AG10803 (cell line): Measurements from ENCODE around the gene CYS1.

Source experiments
- DNase-seq: peaks from one replicate; pipeline ENCODE4 v3.0.0; 2010; ENCODE audit warnings: low read depth
- H3K4me3 ChIP-seq: 2 replicates; pipeline ENCODE4 v1.5.1; 2011; ENCODE audit warnings: mild to moderate bottlenecking, low read length, control low read depth
- CTCF ChIP-seq: conservative IDR thresholded peaks from 2 replicates; pipeline ENCODE4 v1.5.1; 2011; ENCODE audit warnings: mild to moderate bottlenecking, low read length, control low read depth, inconsistent platforms

Gene CYS1

GRCh38 chr2:10058251-10059015 is 21.8 kb downstream of the CYS1 start:
- H3K4me3 ChIP-seq: no peak overlapping the region
- no peak for TF ChIP-seq CTCF
- DNase-seq: no peak

GRCh38 chr2:10057231-10058107 is 22.7 kb downstream of the CYS1 start:
- no peak; the same call in 1 of the 2 replicates for TF ChIP-seq CTCF
- peak; percentile 80 for DNase-seq
- H3K4me3 ChIP-seq: peak overlapping the region; percentile 38

- H3K4me3 ChIP-seq: no peak overlapping the region
- TF ChIP-seq CTCF: no peak
- peak; percentile 12 for DNase-seq
Measured at GRCh38 chr2:10056439-10056838, 23.8 kb downstream of the CYS1 start.

- H3K4me3 ChIP-seq: no peak overlapping the region
- no peak for TF ChIP-seq CTCF
- DNase-seq: no peak
Measured at GRCh38 chr2:10054976-10055375, 25.2 kb downstream of the CYS1 start.

- no peak for TF ChIP-seq CTCF
- no peak overlapping the region for H3K4me3 ChIP-seq
- no peak for DNase-seq
Measured at GRCh38 chr2:10054424-10054823, 25.8 kb downstream of the CYS1 start.

GRCh38 chr2:10053351-10053750 is 26.9 kb downstream of the CYS1 start:
- TF ChIP-seq CTCF: no peak
- DNase-seq: no peak
- H3K4me3 ChIP-seq: no peak overlapping the region
